Panc1 (cell line): ENCODE results near the gene LINC01488. TPM values are rescaled to one million over a fixed set of nuclear protein-coding genes. Genes with fewer than 3 reads are reported as not detected.
A peak's percentile ranks its signal among the peaks of the same experiment; 100 is the strongest.

Source experiments
- ATAC-seq: fragments of 200-7000 bp; cut with Tn5 transposase; 2 replicates; pipeline ENCODE4 v1.9.1; 2020; ENCODE audit warnings: mild to moderate bottlenecking, moderate library complexity
- BruUV-seq: library from RNA; stranded (reverse); fragments of 400-500 nt; replicated peaks from 2 replicates; lab custom pipeline; 2021; lab: Mats Ljungman, UMichigan
- CTCF ChIA-PET: fragments of 300-600 bp; sonication (Branson Sonifier 250); formaldehyde crosslinking; loops from one replicate; lab custom pipeline; 2022; ENCODE audit warnings: antibody characterized with exemption; lab: Charles Lee
- POLR2A ChIA-PET: fragments of 300-600 bp; sonication (Branson Sonifier 250); formaldehyde crosslinking; loops from one replicate; lab custom pipeline; 2022; ENCODE audit warnings: antibody characterized with exemption; lab: Charles Lee
- DNase-seq: peaks from one replicate; pipeline ENCODE4 v3.0.0-alpha.2; 2010; ENCODE audit warnings: low read depth, low spot score
- H3K27ac ChIP-seq: 2 replicates; pipeline ENCODE4 v1.5.1; 2011; ENCODE audit warnings: mild to moderate bottlenecking, low read length, inconsistent platforms
- H3K27me3 ChIP-seq: fragments of 200-500 bp; sonication (Bioruptor generic); 2 replicates; pipeline ENCODE4 v1.6.0; 2014; ENCODE audit warnings: low read length, inconsistent platforms; ENCODE audit not compliant: control insufficient read depth, insufficient read depth
- H3K36me3 ChIP-seq: fragments of 200-500 bp; sonication (Bioruptor generic); 2 replicates; pipeline ENCODE4 v1.5.1; 2014; ENCODE audit warnings: inconsistent platforms, mild to moderate bottlenecking, low read length, moderate library complexity; ENCODE audit not compliant: control insufficient read depth, insufficient read depth
- H3K4me1 ChIP-seq: 2 replicates; pipeline ENCODE4 v1.5.1; 2011; ENCODE audit warnings: inconsistent platforms, mild to moderate bottlenecking, low read length, moderate library complexity; ENCODE audit not compliant: control insufficient read depth, insufficient read depth
- H3K4me3 ChIP-seq, 2 experiments: 2 replicates each; pipeline ENCODE4 v1.5.1; 2011 to 2012; ENCODE audit warnings: low read depth in 2 of 2, low read length in 2 of 2, mild to moderate bottlenecking in 2 of 2, inconsistent platforms in 1 of 2, moderate library complexity in 1 of 2
- H3K9me3 ChIP-seq: fragments of 200-500 bp; sonication (Bioruptor generic); 2 replicates; pipeline ENCODE4 v1.5.1; 2014; ENCODE audit warnings: low read depth, mild to moderate bottlenecking, inconsistent platforms, low read length, moderate library complexity; ENCODE audit not compliant: control insufficient read depth, insufficient read depth
- CTCF ChIP-seq: fragments of 450-650 bp; IDR thresholded peaks from 2 replicates; pipeline ENCODE4 v1.5.1; 2017; ENCODE audit warnings: mild to moderate bottlenecking
- POLR2AphosphoS5 ChIP-seq: IDR thresholded peaks from 2 replicates; pipeline ENCODE4 v1.6.1; 2012; ENCODE audit warnings: mild to moderate bottlenecking, low read depth, low read length, moderate library complexity
- REST ChIP-seq, 2 experiments: IDR thresholded peaks; 2 replicates each; pipeline ENCODE4 v1.6.1; 2011 to 2012; ENCODE audit warnings: low read depth in 2 of 2, control low read depth in 1 of 2, low read length in 1 of 2, mild to moderate bottlenecking in 1 of 2, moderate library complexity in 1 of 2; ENCODE audit not compliant: insufficient read depth in 1 of 2
- SIN3A ChIP-seq: IDR thresholded peaks from 2 replicates; pipeline ENCODE4 v1.6.1; 2012; ENCODE audit warnings: low read depth, mild to moderate bottlenecking, low read length, moderate library complexity, borderline replicate concordance; ENCODE audit not compliant: insufficient read depth
- TCF7L2 ChIP-seq: IDR thresholded peaks from 2 replicates; pipeline ENCODE4 v1.6.1; 2011; ENCODE audit warnings: mild to moderate bottlenecking, low read depth, low read length, inconsistent platforms
- in situ Hi-C: cut with HindIII; loops from 2 replicates; pipeline ENCODE4 v1.10.0; 2016; ENCODE audit warnings: low sequenced_read_pairs, low pct_unique_long_range_greater_than_20kb
- intact Hi-C: fragments of 100-400 bp; cut with micrococcal nuclease; formaldehyde crosslinking; loops from one replicate; pipeline ENCODE4 v1.10.0; 2022; ENCODE audit not compliant: unreplicated experiment
- total RNA-seq: library from RNA; stranded (reverse); gene quantifications from one replicate; pipeline ENCODE4 v1.2.1, GENCODE V29; 2021; ENCODE audit not compliant: unreplicated experiment

The LINC01488 gene
- total RNA-seq, 1 experiment from 2014 or later, result not detected

- in situ Hi-C loops, result no loop called here
- H3K27me3 ChIP-seq, result no peaks in the 10 kb centered on the region
- no peak for TF ChIP-seq CTCF
- no peak for TF ChIP-seq REST (IDR thresholded peaks at IDR 0.05; ENCODE audit: insufficient read depth in 1 of 2, low read depth in 2 of 2, low read length in 1 of 2)
- 0 out of 2 replicates have a peak, but pooled peaks have one; percentile 46 for TF ChIP-seq TCF7L2
- no peak for TF ChIP-seq POLR2AphosphoS5
- H3K4me1 ChIP-seq, result peaks cover 31% of the 10 kb centered on the region
- H3K27ac ChIP-seq, result peak overlapping the region; percentile 90
- H3K9me3 ChIP-seq, result no peaks in the 10 kb centered on the region
- peak overlapping the region; percentile 41 to 44 for H3K4me3 ChIP-seq
- ATAC-seq (peak; percentile 85), DNase-seq (no peak)
- BruUV-seq, result no TSS peak
- ChIA-PET CTCF (no interaction called here), POLR2A (interaction anchor here (0.5 kb wide), 1 partner anchor 181 kb away, joined by 7 read pairs; no protein-coding TSS in a partner anchor)
- intact Hi-C loops, result no loop called here
- H3K36me3 ChIP-seq, result no peaks in the 10 kb centered on the region
These were observed 38.1 kb upstream of the LINC01488 start for GRCh38 chr11:69443138-69443967.

GRCh38 chr11:69443968-69444364 lies 37.5 kb upstream of the LINC01488 start:
- ATAC-seq (no peak), DNase-seq (no peak)
- intact Hi-C loops, result no loop called here
- in situ Hi-C loops, result no loop called here
- TF ChIP-seq TCF7L2, result no peak
- TF ChIP-seq POLR2AphosphoS5, result no peak
- no peak for TF ChIP-seq SIN3A
- no peak for TF ChIP-seq CTCF
- no peak for TF ChIP-seq REST (IDR thresholded peaks at IDR 0.05; ENCODE audit: insufficient read depth in 1 of 2, low read depth in 2 of 2, low read length in 1 of 2)
- Histone ChIP-seq H3K27me3 (no peaks in the 10 kb centered on the region), H3K9me3 (no peaks in the 10 kb centered on the region), H3K4me3 (peak overlapping the region; percentile 41 to 44), H3K27ac (peak overlapping the region; percentile 90), H3K36me3 (no peaks in the 10 kb centered on the region), H3K4me1 (peaks cover 37% of the 10 kb centered on the region)
- CTCF ChIA-PET, result no interaction called here
- POLR2A ChIA-PET, result no interaction called here
- no TSS peak for BruUV-seq
